ENCODE measurements around the gene MYO1D.

The MYO1D gene

GRCh38 chr17:32588135-32588534 lies 288.8 kb downstream of the MYO1D start:
- DNase-seq (ENCODE audit: low read depth in 1 of 2, low spot score in 1 of 2): no peak

- no peak for DNase-seq (ENCODE audit: low read depth in 1 of 2, low spot score in 1 of 2)
Measured at GRCh38 chr17:32586666-32587065, 290.3 kb downstream of the MYO1D start.

- DNase-seq (ENCODE audit: low read depth in 1 of 2, low spot score in 1 of 2): no peak
Measured at GRCh38 chr17:32584792-32585191, 292.1 kb downstream of the MYO1D start.

DNA sequence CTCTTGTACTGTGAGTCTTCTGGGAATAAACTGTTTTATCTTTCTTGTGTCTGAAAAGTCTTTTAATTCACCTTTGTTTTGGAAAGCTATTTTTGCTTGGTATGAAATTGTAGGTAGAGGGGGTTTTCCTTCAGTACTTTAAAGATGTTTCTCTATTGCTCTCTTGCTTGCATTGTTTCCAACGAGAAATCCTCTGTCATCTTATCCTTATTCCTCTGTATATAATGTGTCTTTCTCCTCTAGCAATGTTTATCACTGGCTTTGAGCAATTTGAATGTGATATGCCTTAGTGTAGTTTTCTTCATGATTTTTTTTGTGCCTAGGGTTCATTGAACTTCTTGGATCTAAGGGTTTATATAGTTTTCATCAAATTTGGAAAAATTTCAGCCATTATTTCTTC lies 293.9 kb downstream of the MYO1D start:
- DNase-seq (ENCODE audit: low read depth in 1 of 2, low spot score in 1 of 2): no peak

DNA sequence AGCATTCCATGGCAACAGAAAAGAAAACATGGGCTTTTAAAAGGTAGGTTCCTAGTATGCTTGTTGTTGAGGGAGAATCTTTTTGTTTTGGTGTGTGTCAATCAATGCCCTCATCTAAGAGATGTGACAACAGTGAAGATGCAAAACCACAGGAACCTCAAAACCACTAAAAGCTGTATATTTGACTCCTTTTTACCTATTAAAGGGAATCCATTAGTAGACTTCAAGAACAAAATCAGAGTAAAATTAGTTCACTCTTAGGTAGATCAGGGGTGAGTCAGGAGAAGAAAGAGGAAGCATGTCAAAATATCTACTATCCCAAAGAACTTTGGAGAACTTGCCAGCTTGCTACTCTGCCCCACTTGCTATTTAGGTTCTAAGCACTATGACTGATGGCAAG lies 301.1 kb downstream of the MYO1D start:
- no peak for DNase-seq (ENCODE audit: low read depth in 1 of 2, low spot score in 1 of 2)

GRCh38 chr17:32570081-32570396 lies 306.9 kb downstream of the MYO1D start:
- DNase-seq (ENCODE audit: low read depth in 1 of 2, low spot score in 1 of 2): no peak

DNA sequence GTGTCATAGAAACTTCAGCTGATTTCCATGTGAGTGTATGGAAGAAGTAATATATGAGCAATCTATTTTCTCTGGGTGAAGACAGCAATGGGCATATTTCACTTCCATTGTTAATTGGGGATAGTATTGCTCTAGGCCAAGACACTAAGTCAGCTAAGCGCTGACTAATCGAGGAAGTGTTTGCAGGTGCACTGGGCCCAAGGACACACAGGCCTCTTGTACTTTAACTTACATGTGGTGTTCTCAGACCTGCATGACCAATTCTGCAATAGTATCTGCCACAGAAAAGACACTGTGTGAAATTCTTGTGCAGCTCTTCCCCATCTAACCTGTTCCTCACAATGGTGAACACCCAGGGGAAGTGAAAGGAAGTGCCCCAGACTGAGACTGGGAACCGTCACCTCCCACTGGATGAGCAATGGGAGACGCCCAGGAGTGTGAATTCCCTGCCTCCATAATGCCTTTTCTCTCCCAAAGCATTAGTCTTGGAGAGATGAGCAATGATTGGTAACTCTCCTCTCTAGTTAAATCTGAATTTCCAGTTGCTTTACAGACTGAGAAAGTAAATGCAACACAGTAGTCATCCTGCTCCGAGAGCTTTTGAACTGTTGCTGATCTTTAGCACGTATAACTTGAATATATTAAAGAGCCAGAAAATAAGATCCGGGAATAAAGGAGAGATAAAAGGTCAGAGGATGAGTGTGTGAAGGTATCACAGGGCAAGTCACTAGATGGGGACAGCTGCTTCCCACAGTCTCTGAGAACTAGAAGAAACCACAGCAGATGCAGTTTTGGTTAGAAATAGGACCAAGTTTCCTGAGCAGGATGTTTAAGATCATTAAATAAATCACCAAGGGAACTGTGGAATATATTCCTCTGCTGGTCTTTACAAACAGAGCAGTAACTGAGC lies 307.5 kb downstream of the MYO1D start:
- DNase-seq (ENCODE audit: low read depth in 1 of 2, low spot score in 1 of 2): no peak

GRCh38 chr17:32568705-32569104 lies 308.2 kb downstream of the MYO1D start:
- no peak for DNase-seq (ENCODE audit: low read depth in 1 of 2, low spot score in 1 of 2)

DNA sequence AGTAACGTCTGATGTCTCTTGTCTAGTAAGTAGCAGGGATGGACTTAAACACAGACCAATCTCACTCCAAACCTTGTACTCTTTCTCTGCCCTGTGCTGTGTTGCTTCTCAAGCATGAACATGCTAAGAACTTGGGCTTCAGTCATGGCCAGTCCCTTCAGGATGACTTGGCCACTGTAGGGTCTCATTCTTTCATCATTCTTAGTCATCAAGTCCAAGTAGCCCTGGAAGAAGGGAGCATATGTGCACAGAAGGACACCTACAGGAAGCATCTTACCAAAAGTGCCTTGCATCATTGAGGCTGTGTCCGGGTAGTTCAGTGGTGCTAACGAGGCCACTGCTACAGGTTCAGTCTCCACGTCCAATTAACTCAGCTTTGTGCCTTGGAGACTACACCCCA lies 309.4 kb downstream of the MYO1D start:
- no peak for DNase-seq (ENCODE audit: low read depth in 1 of 2, low spot score in 1 of 2)

DNA sequence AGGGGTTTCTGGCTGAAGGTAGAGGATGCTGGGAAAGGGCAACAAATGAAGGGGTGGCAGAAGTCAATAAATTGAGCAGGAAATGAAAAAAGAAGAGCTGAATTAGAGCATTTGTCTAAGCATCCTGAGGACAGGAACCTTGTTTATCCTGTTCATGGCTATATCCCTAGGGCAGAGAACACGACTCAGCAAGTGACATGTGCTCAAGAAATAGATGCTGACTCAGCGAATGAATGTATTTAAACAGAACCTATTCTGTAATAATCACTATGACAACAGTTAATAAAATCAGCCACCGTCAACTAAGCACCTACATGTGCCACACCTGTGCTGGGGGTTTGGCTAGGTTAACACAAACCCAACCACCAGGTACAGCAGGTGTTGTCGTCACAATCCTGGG lies 309.8 kb downstream of the MYO1D start:
- DNase-seq (ENCODE audit: low read depth in 1 of 2, low spot score in 1 of 2): no peak

DNA sequence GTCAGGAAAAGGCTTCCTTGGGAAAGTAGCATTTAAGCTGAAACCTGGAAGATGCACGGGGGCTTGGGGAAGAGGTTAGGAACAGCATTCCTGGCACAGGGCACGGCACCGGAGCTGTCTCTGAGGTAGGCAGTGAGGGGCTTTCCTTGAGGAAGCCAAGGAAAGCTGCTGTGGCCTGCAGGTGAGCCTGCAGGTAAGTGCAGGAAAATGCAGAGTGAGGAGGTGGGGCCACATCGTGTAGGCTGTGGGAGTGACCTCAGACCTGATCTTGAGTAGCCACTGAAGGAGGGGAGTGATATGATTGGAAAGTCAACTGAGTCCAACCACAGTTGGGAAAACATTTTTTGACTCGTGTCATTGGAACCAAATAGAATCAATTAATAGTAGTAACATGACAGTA lies 310.6 kb downstream of the MYO1D start:
- no peak for DNase-seq (ENCODE audit: low read depth in 1 of 2, low spot score in 1 of 2)

GRCh38 chr17:32565401-32565800 lies 311.5 kb downstream of the MYO1D start:
- DNase-seq (ENCODE audit: low read depth in 1 of 2, low spot score in 1 of 2): no peak

DNA sequence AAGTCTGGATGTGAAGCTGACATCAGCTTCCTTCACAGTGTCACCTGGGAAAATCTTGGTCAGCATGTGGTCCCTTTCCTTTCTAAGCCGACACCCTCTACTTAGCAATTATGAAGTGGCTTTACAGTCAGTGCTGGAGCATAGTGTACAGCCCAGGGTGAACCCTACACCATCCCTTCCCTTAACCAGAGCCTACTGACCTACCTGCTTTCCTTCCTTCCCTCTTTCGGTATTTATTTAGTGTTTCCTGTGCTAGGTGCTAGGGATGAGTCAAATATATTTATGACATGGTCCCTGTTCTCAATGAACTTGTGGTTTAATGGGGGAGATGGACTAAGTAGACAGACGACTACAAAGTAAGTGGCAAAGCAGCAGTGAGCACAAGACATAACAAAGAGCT lies 312.6 kb downstream of the MYO1D start:
- no peak for DNase-seq (ENCODE audit: low read depth in 1 of 2, low spot score in 1 of 2)

DNA sequence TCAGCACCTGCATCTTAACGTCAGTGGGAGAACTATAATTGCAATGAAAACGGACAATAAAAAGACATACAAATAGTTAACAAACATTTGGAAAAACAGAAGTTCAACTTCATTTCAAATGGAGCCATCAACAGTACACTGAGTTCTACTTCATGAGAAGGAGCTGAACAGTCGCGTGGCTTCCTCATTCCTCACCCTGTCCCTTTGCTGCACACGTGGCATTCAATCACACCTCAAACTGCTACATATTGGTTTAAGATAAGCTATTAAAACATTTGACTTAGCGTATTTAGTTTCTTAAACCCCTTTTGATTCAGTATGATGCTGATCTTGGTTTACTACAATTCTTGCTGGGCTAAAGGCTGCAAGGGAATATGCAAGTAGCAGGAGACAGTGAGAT lies 313.3 kb downstream of the MYO1D start:
- no peak for DNase-seq (ENCODE audit: low read depth in 1 of 2, low spot score in 1 of 2)

GRCh38 chr17:32558997-32559650 lies 317.8 kb downstream of the MYO1D start:
- DNase-seq (ENCODE audit: low read depth in 1 of 2, low spot score in 1 of 2): no peak

DNA sequence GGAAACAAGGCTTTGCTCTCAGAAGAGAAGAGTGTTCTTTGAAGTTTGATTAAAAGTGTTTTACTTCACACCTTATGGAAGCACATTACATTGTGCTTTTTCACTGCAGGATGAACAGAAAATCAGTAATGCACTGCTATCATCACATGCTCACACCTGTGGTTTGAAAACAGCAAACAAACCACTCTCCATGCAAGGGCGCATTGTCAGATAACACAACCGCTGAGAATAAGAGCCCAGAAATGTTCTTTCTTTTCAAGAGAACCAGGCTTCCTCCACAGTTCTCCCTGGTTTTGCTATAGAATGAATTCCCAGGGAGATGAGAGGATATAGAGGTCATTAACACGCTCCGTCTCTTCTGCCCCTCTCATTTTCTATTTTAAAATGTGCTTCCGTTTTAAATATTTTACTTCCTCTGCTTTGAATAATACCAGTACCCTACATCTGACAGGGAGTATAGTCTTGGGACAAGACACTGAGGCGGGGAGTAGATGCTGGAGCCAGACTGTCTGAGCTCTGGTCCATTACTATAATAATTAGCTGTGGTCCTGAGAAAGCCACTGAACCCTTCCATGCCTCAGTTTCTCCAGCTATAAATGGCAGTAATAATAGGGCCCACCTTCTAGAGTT lies 318.5 kb downstream of the MYO1D start:
- no peak for DNase-seq (ENCODE audit: low read depth in 1 of 2, low spot score in 1 of 2)

- DNase-seq (ENCODE audit: low read depth in 1 of 2, low spot score in 1 of 2): no peak
Measured at GRCh38 chr17:32555611-32556310, 321.2 kb downstream of the MYO1D start.

DNA sequence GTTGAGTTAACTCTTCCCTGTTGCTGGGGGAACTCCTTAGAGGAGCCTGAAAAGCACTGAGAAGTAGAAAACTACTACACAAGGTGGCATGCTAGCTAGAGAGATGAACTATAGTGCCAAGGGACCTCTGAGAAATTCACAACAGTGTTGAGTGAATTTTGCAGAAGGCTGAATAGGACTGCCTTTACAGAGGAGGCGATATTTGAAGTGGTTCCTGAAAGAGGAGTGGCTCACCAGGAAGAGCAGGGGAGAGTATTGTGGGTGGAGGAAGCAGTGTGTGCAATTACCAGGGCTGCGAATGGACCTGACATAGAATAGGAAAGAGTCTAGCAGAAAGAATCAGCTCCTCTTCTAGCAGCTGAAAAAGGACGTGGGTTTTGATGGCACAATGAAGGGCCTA lies 323.8 kb downstream of the MYO1D start:
- DNase-seq (ENCODE audit: low read depth in 1 of 2, low spot score in 1 of 2): no peak

DNA sequence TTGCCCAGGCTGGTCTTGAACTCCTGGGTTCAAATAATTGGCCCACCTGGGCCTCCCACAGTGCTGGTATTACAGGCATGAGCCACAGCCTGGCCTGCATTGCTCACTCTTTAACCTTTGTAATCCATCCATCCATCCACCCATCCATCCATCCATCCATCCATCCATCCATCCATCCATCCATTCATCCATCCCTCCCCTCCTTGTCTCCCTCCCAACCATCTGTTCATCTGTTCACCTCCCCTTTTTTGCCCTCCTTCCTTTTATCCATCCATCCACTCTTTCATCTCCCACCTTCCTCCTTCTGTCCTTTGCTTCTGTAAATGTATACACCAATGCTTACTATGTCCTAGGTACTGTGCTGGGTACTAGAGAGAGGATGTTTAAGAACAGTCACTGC lies 324.6 kb downstream of the MYO1D start:
- DNase-seq (ENCODE audit: low read depth in 1 of 2, low spot score in 1 of 2): no peak

DNA sequence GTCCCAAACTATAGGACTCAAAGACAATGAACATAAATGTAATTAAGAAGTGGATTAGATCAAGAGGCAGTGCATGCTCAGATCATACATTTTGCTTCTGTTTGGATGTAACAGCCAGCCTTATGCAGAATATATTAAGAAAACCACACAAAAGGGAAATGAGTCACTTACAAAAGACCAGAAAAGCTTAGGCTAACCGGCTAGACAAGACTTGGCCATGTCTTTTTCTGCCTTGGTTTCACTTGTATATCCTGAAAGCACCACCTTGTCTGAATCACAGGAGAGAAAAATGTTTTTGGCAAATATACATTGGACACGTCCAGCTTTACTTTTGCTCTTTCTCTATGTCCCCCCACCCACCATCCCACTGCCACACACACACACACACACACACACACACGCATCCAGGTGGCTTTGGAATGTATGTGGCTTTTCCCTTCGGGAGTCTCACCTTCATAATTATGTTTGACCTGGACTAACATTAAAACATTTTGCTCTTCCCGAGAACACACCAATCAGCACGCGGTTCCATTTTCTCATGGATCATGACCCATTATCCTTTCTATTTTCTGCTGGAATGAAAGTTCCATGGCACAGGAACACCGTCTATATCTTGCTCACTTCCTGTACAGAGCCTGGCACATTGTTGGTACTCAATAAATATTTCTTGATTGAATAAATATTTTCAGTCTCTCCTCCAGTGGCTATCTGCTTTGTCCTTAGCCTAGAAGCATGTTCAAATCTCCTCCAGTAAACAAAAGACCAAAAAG lies 325.6 kb downstream of the MYO1D start:
- DNase-seq (ENCODE audit: low read depth in 1 of 2, low spot score in 1 of 2): peak in 1 of 2 donors; percentile 10

DNA sequence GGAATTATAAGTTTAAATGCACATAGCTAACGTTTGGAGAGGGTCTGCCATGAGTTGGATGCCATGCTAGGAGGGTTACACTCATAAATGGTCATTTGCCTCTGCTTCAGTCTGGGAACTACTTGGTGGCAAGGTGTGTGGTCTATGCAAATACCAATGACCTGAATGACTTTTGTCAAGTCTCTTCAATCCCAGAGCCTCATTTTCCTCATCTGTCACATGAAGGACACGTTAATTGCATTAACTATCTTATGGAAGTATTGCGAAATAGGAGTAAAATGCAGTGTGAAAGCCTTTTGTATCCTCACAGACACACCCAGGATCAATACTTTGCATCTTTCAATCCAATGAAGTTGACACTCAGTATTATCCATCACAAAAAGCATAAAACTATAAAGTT lies 327.4 kb downstream of the MYO1D start:
- DNase-seq (ENCODE audit: low read depth in 1 of 2, low spot score in 1 of 2): no peak
